ENCODE results near the gene PCAT6. TPM values are rescaled to one million over a fixed set of nuclear protein-coding genes. Genes with fewer than 3 reads are reported as not detected.

The PCAT6 gene
- total RNA-seq, 3 donors from 2014 or later, result 0.69 to 1.3 (median 1.0) TPM

DNA sequence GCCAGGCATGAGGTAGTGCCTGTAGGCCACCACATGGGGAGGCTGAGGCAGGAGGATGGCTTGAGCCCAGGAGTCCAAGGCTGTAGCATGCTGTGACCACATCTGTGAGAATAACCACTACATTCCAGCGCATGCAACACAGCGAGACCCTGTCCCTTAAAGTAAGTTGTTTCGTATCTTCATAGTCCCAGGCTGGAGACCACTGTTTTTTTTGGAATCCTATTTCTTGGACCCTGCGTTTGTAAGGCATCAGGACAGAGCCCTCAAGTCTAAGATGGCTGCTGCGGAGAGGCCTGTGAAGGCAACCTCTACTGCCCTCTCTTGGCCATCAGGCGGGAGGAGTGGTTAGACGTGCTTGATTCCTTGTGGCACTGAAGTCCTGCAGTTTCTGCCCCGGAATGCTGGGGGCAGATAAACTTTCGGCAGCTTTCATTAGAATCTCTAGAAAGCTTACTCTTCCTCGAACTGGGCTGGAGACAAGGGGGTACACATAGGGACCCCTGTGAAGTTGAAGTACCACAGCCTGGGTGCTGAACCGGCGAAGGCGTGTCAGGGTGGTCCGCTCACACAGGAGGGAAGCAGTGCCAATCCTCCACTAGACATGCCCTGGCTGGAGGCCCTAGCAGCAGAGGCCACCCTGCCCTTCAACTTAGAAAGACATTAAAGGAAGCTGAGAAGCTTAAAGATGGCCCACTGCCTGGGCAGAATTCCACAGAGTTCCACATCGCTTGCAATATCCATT is 41.6 kb downstream of the PCAT6 start:
- Histone ChIP-seq H3K4me1 (ENCODE audit: low read depth) (peaks cover 4% of the 10 kb centered on the region), H3K4me3 (no peak overlapping the region), H3K9me3 (no peaks in the 10 kb centered on the region), H3K36me3 (ENCODE audit: low read depth) (no peaks in the 10 kb centered on the region)
- intact Hi-C loops (cut with DNase I, micrococcal nuclease), result no loop called here
- TF ChIP-seq CTCF (IDR thresholded peaks at IDR 0.05), result no peak
- peak; percentile 79 for ATAC-seq
- peak in 2 of 3 donors; percentile 51 to 59 for DNase-seq

- no peak for TF ChIP-seq CTCF (IDR thresholded peaks at IDR 0.05)
- ATAC-seq, result no peak
- intact Hi-C loops (cut with DNase I, micrococcal nuclease), result no loop called here
- Histone ChIP-seq H3K36me3 (ENCODE audit: low read depth) (no peaks in the 10 kb centered on the region), H3K4me3 (no peak overlapping the region), H3K9me3 (no peaks in the 10 kb centered on the region), H3K4me1 (ENCODE audit: low read depth) (peaks cover 21% of the 10 kb centered on the region)
- DNase-seq, result no peak
Measured at GRCh38 chr1:202854787-202855186, 44.0 kb downstream of the PCAT6 start.

DNA sequence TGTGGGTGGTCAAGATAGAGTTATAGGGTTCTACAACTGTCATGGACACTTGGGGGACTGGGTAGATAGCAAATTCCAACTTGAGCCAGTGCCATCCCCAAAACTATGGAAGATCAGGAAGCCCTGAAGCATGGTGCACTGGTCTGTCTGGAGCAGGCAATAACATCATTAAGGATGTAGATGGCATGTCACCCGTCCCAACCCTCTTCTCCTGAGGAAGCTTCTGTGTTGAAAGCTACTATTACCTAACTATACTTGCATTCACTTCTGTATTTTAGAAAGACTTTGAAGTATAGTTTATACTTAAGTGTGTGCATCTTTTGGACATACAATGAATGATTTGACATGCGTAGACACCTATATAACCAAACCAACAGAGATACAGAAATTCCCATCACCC is 45.3 kb downstream of the PCAT6 start:
- H3K4me1 ChIP-seq (ENCODE audit: low read depth), result peaks cover 28% of the 10 kb centered on the region
- ATAC-seq (no peak), DNase-seq (no peak)
- H3K4me3 ChIP-seq, result no peak overlapping the region
- H3K36me3 ChIP-seq (ENCODE audit: low read depth), result no peaks in the 10 kb centered on the region
- intact Hi-C loops (cut with DNase I, micrococcal nuclease), result no loop called here
- no peaks in the 10 kb centered on the region for H3K9me3 ChIP-seq
- no peak for TF ChIP-seq CTCF (IDR thresholded peaks at IDR 0.05)

DNA sequence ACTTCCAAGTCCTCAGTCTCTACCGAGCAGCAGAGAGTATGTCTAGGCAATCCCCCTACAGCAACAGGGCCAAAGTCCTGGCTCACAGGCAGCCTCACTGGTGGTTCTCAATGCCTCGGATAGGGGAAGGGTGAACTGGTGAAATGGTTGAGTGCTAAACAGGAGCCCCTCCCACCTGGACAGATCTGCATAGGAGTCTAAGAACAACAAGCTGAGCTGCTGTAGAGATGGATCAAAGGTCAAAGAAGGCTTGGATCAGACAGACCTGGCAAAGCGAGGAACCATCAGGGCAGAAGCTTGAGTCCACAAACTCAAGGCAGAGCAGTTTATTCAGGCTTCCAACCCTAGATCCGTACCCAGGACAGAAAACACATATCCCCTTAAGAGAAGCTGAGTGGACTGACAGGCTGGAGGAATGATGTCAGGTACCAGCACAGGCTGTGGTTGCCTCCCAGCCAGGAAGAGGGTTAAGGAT is 46.4 kb downstream of the PCAT6 start:
- intact Hi-C loops (cut with DNase I, micrococcal nuclease), result no loop called here
- no peak overlapping the region for H3K4me3 ChIP-seq
- H3K9me3 ChIP-seq, result no peaks in the 10 kb centered on the region
- ATAC-seq (peak; percentile 12), DNase-seq (peak in 2 of 3 donors; percentile 55 to 70)
- H3K36me3 ChIP-seq (ENCODE audit: low read depth), result no peaks in the 10 kb centered on the region
- H3K4me1 ChIP-seq (ENCODE audit: low read depth), result peaks cover 33% of the 10 kb centered on the region
- no peak for TF ChIP-seq CTCF (IDR thresholded peaks at IDR 0.05)

DNA sequence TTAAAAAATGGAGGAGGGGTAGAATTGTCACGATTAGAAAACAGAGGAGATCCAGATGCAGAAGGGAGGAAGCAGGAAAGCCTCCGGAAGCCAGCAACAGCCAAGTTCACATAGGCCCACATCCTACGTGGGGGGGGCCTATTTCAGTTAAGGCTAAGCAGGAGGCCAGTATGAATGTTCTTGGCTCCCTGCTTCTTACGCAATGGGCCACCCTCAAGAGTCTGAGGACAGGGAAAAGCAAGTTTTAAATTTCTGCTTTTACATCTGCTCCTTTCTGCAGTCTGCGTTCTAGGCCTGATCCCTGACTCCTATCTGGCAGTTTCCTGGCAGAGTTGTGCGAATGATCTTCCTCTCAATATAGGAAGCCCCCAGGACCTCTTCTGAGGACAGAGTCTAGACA is 47.6 kb downstream of the PCAT6 start:
- no peak for DNase-seq
- no peak for TF ChIP-seq CTCF (IDR thresholded peaks at IDR 0.05)
- Histone ChIP-seq H3K4me1 (ENCODE audit: low read depth) (peaks cover 36% of the 10 kb centered on the region), H3K36me3 (ENCODE audit: low read depth) (no peaks in the 10 kb centered on the region), H3K4me3 (no peak overlapping the region), H3K9me3 (no peaks in the 10 kb centered on the region)
- intact Hi-C loops (cut with DNase I, micrococcal nuclease), result no loop called here
- ATAC-seq, result no peak
